GM12878 (cell line): Measurements from ENCODE around the gene HSF4. TPM values are rescaled to one million over a fixed set of nuclear protein-coding genes. Genes with fewer than 3 reads are reported as not detected.

Experiments
- FOXK2 ChIP-seq: fragments of 450-650 bp; IDR thresholded peaks from 2 replicates; pipeline ENCODE4 v1.6.1; 2017; ENCODE audit warnings: mild to moderate bottlenecking, moderate library complexity
- GATAD2B ChIP-seq: fragments of 450-650 bp; conservative IDR thresholded peaks from 2 replicates; pipeline ENCODE4 v1.6.1; 2017; ENCODE audit warnings: low read depth, mild to moderate bottlenecking, moderate library complexity
- HCFC1 ChIP-seq: fragments of 150-350 bp; IDR thresholded peaks from 2 replicates; pipeline ENCODE4 v1.6.1; 2014; ENCODE audit warnings: low read length
- HDAC6 ChIP-seq: fragments of 200-600 bp; sonication (generic); IDR thresholded peaks from one replicate; pipeline ENCODE4 v1.8.0; 2017; ENCODE audit warnings: antibody characterized with exemption; ENCODE audit not compliant: unreplicated experiment
- NKRF ChIP-seq: fragments of 450-650 bp; conservative IDR thresholded peaks from 2 replicates; pipeline ENCODE4 v1.6.1; 2017; ENCODE audit warnings: mild to moderate bottlenecking, moderate library complexity
- PAX5 ChIP-seq: IDR thresholded peaks from 2 replicates; pipeline ENCODE4 v1.6.1; 2011; ENCODE audit warnings: low read depth, low read length, borderline replicate concordance
- PAX8 ChIP-seq: fragments of 450-650 bp; IDR thresholded peaks from 2 replicates; pipeline ENCODE4 v1.6.1; 2017; ENCODE audit warnings: mild to moderate bottlenecking, moderate library complexity
- PML ChIP-seq: IDR thresholded peaks from 2 replicates; pipeline ENCODE4 v1.6.1; 2012; ENCODE audit warnings: low read length, inconsistent platforms
- POLR2AphosphoS2 ChIP-seq: IDR thresholded peaks from 2 replicates; pipeline ENCODE4 v1.6.1; 2011; ENCODE audit warnings: low read depth, mild to moderate bottlenecking, low read length, improper control_type of control experiment, moderate library complexity
- POLR2AphosphoS5 ChIP-seq: IDR thresholded peaks from 2 replicates; pipeline ENCODE4 v1.6.1; 2011; ENCODE audit warnings: mild to moderate bottlenecking, low read length, inconsistent platforms
- POU2F2 ChIP-seq: IDR thresholded peaks from 3 replicates; pipeline ENCODE4 v1.6.1; 2011; ENCODE audit warnings: low read depth, mild to moderate bottlenecking, low read length, borderline replicate concordance
- RELA ChIP-seq: fragments of 450-650 bp; IDR thresholded peaks from 2 replicates; pipeline ENCODE4 v1.8.0; 2014; ENCODE audit warnings: borderline replicate concordance; ENCODE audit not compliant: partially characterized antibody
- RELB ChIP-seq: fragments of 450-650 bp; IDR thresholded peaks from 2 replicates; pipeline ENCODE4 v1.6.1; 2017; ENCODE audit warnings: low read depth, mild to moderate bottlenecking, moderate library complexity
- RUNX3 ChIP-seq: IDR thresholded peaks from 2 replicates; pipeline ENCODE4 v1.6.1; 2012; ENCODE audit warnings: low read length, inconsistent platforms
- SMAD5 ChIP-seq: IDR thresholded peaks from 2 replicates; pipeline ENCODE4 v1.6.1; 2016; ENCODE audit warnings: antibody characterized with exemption, low read depth
- SP1 ChIP-seq: IDR thresholded peaks from one replicate; pipeline ENCODE4 v1.6.1; 2011; ENCODE audit warnings: low read depth, low read length
- STAT1 ChIP-seq: fragments of 450-650 bp; conservative IDR thresholded peaks from 2 replicates; pipeline ENCODE4 v1.6.1; 2014; ENCODE audit warnings: antibody characterized with exemption, mild to moderate bottlenecking
- SUPT20H ChIP-seq: IDR thresholded peaks from 2 replicates; pipeline ENCODE4 v1.6.1; 2011; ENCODE audit warnings: low read depth, mild to moderate bottlenecking, low read length, moderate library complexity, borderline replicate concordance; ENCODE audit not compliant: control insufficient read depth
- TCF12 ChIP-seq: IDR thresholded peaks from 2 replicates; pipeline ENCODE4 v1.6.1; 2011; ENCODE audit warnings: low read depth, mild to moderate bottlenecking, low read length
- YBX1 ChIP-seq: fragments of 450-650 bp; IDR thresholded peaks from 2 replicates; pipeline ENCODE4 v1.6.1; 2016; ENCODE audit warnings: antibody characterized with exemption
- ZBED1 ChIP-seq: IDR thresholded peaks from 2 replicates; pipeline ENCODE4 v1.6.1; 2016; ENCODE audit warnings: borderline replicate concordance
- ZSCAN29 ChIP-seq: fragments of 450-650 bp; IDR thresholded peaks from 2 replicates; pipeline ENCODE4 v1.6.1; 2017; ENCODE audit warnings: mild to moderate bottlenecking, moderate library complexity
- polyA plus RNA-seq, 11 experiments: library from polyadenylated mRNA; depleted of rRNA in 4 of 11; unstranded in 6 of 11; stranded (reverse) in 5 of 11; fragments of >200 nt; fragmentation: Nextera tagmentation in 4 of 11; fragmentation: Illumina TruSeq in 1 of 11; extraction: Ambion mirVana in 4 of 11; extraction: Trizol in 1 of 11; gene quantifications; 1 replicate in 1 of 11; 2 replicates in 10 of 11; pipeline versions ENCODE4 v1.2.1 to v1.2.3, GENCODE V29; 2011 to 2016; ENCODE audit warnings: inconsistent platforms in 2 of 11, missing spikeins in 2 of 11, low read depth in 1 of 11
- total RNA-seq, 4 experiments: library from RNA; depleted of rRNA in 3 of 4; stranded (reverse); fragments of >200 nt in 3 of 4; fragmentation: Illumina TruSeq in 1 of 4; extraction: Trizol in 1 of 4; gene quantifications; 2 replicates each; pipeline versions ENCODE4 v1.2.1 to v1.2.3, GENCODE V29; 2013 to 2021
- TF ChIP-seq, protein P1 (sequence below): fragments of 450-650 bp; IDR thresholded peaks from 2 replicates; pipeline ENCODE4 v1.6.1; 2017; ENCODE audit warnings: borderline replicate concordance
- TF ChIP-seq, protein P2 (sequence below): IDR thresholded peaks from 2 replicates; pipeline ENCODE4 v1.6.1; 2011; ENCODE audit warnings: borderline replicate concordance, low read depth, mild to moderate bottlenecking, moderate library complexity, mixed read lengths, low read length; ENCODE audit not compliant: insufficient read depth; ENCODE audit errors: extremely low read length
- TF ChIP-seq, protein P3 (sequence below): fragments of 450-650 bp; IDR thresholded peaks from 2 replicates; pipeline ENCODE4 v1.6.1; 2014; ENCODE audit warnings: mild to moderate bottlenecking

Gene HSF4
- total and polyA plus RNA-seq, 10 of the 15 experiments (the other 5 are each of a cell fraction or from before 2014, with no cell fraction given), result 0.31 to 9.9 (median 2.6) TPM; not detected in 1

- TF ChIP-seq NKRF (peak; percentile 73; the same call in 1 of the 2 replicates), PAX5 (0 out of 2 replicates have a peak, but pooled peaks have one; percentile 23), PAX8 (no peak), YBX1 (no peak), FOXK2 (no peak), POLR2AphosphoS5 (no peak), STAT1 (no peak), TCF12 (no peak), RUNX3 (0 out of 2 replicates have a peak, but pooled peaks have one; percentile 13), ZBED1 (no peak), RELA (no peak), SP1 (peak; percentile 20), GATAD2B (no peak), SUPT20H (no peak), PML (no peak), ZSCAN29 (no peak), HDAC6 (no peak), SMAD5 (no peak), RELB (no peak), HCFC1 (no peak; the same call in 1 of the 2 replicates), POU2F2 (peak; percentile 56; the same call in 1 of the 3 replicates), POLR2AphosphoS2 (no peak)
- TF ChIP-seq, protein P1, sequence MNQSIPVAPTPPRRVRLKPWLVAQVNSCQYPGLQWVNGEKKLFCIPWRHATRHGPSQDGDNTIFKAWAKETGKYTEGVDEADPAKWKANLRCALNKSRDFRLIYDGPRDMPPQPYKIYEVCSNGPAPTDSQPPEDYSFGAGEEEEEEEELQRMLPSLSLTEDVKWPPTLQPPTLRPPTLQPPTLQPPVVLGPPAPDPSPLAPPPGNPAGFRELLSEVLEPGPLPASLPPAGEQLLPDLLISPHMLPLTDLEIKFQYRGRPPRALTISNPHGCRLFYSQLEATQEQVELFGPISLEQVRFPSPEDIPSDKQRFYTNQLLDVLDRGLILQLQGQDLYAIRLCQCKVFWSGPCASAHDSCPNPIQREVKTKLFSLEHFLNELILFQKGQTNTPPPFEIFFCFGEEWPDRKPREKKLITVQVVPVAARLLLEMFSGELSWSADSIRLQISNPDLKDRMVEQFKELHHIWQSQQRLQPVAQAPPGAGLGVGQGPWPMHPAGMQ, result no peak
- TF ChIP-seq, protein P2, sequence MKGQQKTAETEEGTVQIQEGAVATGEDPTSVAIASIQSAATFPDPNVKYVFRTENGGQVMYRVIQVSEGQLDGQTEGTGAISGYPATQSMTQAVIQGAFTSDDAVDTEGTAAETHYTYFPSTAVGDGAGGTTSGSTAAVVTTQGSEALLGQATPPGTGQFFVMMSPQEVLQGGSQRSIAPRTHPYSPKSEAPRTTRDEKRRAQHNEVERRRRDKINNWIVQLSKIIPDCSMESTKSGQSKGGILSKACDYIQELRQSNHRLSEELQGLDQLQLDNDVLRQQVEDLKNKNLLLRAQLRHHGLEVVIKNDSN, result no peak
- TF ChIP-seq, protein P3, sequence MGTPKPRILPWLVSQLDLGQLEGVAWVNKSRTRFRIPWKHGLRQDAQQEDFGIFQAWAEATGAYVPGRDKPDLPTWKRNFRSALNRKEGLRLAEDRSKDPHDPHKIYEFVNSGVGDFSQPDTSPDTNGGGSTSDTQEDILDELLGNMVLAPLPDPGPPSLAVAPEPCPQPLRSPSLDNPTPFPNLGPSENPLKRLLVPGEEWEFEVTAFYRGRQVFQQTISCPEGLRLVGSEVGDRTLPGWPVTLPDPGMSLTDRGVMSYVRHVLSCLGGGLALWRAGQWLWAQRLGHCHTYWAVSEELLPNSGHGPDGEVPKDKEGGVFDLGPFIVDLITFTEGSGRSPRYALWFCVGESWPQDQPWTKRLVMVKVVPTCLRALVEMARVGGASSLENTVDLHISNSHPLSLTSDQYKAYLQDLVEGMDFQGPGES, result no peak
Measured at GRCh38 chr16:67184995-67185650, 20.6 kb downstream of the HSF4 start (continued).
